Stimulated activated CD8-positive, alpha-beta memory T cell treated with anti-CD3 and anti-CD28 coated beads, Interleukin-7, amount 100 ng/mL, for 1 hour (primary cell): ENCODE data around the gene DIP2A.
"Not testable (repeated sequence)": the region's sequence is repeated elsewhere in the genome, so short reads cannot be mapped to it uniquely, and the experiment has no call there.

Experiments
- DNase-seq, 2 donors: peaks; one replicate each; pipeline ENCODE4 v3.0.0-alpha.2; 2020; ENCODE audit warnings: low read depth in 2 of 2

Gene DIP2A

DNA sequence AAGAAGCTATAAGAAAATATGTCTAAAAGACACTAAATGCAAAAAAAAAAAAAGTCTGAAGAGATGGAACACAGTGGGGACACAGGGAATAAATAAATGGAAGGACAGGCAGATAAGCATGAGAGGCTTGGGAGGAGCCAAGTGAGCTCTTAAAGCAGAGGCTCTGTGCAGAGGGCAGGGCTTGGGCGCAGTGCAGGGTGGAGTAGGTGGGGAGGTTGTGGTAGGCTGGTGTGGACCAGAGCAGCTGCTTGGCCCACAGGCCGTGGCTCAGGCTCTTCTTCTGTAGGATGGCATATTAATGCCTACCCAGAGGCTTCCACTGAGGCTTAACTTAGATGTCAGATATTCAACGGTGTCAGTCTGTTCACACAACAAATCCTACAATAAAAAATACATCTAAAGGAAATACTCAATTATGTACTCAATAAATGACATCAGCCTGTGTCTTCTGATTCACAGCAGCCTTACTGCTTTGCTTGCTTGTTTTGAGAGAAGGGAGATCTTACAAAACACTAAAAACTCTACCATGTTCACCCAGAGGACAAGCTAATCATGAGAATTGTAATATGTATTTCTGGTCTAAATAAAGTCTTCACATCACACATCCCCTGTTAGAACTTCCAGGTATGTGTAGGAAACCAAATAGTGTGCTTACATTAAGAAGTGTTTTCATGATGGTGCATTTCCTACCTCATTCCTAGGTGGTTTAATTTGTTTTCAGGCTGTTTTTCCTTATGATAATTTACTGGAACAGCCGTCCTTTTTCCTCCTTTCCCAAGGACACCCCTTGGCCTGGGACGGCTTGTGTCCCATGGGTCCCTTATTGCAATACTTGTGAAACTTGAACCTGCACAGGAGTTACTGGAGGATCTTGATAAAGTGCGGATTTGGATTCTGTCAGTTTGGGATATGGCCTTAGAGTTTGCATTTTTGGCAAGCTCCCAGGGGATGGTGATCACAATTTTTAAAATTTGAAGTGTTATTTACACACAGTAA, 24.9 kb downstream of the DIP2A start:
- DNase-seq: no peak

DNA sequence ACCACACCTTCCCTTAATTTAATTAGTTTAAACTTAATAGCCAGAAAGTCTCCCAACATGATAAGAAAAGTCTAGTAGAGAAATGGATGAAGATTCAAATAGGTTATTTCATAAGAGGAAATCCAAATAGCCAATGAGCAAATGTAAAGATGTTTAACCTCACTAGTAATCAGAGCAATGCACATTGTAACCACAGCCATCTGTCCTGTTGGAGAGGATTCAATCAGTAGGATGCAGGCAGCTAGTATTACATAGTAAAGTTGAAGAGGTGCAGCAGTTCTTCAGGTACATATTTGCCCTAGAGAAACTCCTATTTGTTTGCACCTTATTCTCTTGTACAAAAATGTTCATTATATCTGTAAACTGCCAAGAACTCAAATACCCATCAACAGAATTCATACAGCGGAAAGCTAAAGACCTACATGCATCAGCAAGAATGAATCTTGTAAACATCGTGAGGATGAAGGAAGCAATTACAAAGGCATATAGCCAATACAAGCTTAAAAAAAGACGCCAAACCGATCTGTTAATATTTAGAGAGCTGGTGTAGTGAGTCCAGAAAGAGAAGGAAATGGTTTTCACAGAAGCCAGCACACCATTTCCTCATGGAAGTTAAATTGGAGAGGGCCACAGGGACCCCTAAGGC, 27.9 kb downstream of the DIP2A start:
- DNase-seq: no peak

DNA sequence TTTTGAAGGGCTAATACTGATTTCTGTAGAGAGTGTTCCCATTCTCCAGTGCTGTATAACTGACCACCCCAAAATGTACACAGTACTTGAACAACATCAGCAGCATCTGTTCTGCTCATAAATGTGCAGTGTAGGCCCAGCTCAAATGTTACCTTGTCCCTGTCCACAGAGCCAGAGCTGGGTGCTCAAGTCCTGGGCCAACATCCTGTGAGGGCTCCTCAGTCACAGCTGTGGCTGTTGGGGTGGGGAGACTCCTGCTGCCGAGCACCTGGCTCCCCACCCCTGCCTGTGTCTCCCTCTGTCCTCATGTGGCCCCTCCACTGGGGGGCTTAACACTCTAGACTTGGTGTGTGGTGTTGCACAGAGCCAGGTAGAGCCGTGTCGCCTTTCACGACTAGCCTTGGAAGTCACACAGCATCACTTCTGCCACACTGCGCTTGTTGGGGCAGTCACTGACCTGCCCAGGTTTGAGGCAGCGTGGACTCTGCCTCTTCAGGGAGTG, 30.5 kb downstream of the DIP2A start:
- DNase-seq: no peak

DNA sequence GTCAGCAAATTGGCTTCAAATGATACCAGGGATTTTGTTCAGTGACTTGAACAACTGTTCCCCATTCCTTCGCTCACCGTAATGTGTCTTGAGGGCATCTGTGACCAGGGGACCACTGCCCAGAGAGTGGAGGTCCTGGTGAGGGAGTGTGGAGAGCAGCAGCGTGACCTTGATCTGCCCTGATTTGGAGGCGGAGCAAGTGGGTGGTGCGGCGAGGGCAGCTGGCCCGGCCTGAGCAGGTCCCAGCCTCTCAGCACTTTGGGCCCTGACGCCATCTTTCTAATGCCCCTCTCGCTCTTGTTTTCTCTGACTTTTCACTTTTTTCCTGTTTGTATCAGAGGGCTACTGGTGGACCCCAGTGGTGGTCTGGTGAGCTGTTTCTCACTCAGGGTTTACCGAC, 31.1 kb downstream of the DIP2A start:
- no peak for DNase-seq

DNA sequence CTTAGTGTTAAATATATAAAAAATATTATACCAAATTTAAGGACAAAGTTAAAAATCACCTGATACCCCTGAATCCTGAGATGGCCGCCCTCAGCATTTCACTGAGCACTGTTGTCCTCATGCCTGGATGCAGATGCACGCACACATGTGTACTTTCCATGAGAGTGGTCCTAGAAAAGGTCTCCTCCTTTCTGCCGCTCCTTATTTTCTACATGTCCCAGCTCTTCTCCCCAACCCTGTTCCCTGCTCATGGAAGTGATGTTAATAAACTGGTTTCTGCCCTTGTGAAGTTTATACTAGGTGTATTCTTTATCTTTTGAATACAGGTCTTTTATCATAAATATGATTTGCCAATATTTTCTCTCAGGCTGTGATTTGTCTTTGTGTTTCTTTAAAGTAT, 32.9 kb downstream of the DIP2A start:
- DNase-seq: no peak

DNA sequence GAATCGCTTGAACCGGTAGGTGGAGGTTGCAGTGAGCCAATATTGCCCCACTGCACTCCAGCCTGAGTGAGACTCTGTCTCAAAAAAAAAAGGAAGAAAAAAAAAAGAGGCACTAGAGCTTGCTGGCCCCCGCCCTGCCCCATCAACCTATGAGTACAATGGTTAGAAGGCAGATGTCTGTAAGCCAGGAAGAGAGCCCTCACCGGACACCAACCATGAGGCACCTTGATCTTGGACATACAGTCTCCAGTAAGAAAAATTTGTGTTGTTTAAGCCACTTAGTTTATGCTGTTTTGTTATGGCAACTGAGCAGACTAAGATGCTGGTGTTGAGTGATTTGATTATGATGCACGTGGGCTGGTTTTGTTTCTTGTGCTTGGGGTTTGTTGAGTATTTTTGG, 34.2 kb downstream of the DIP2A start:
- no peak for DNase-seq

DNA sequence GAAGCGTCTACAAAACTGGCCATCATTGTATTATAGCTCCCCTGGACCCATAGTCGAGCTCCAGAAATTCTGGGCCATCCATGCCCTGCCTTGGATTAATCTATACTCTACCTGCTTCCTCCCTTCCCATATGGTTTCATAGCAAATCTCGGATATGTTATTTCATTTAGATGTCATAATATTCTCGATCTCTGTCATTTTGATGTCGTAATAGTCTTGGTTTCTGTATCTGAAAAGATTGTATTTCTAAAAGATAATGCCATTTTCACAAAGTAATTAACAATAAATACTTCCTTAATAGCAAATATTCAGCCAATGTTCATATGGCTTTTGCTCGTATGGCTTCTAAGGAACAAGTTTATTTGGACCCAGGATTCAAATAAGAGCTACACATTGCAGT, 35.1 kb downstream of the DIP2A start:
- no peak for DNase-seq

DNA sequence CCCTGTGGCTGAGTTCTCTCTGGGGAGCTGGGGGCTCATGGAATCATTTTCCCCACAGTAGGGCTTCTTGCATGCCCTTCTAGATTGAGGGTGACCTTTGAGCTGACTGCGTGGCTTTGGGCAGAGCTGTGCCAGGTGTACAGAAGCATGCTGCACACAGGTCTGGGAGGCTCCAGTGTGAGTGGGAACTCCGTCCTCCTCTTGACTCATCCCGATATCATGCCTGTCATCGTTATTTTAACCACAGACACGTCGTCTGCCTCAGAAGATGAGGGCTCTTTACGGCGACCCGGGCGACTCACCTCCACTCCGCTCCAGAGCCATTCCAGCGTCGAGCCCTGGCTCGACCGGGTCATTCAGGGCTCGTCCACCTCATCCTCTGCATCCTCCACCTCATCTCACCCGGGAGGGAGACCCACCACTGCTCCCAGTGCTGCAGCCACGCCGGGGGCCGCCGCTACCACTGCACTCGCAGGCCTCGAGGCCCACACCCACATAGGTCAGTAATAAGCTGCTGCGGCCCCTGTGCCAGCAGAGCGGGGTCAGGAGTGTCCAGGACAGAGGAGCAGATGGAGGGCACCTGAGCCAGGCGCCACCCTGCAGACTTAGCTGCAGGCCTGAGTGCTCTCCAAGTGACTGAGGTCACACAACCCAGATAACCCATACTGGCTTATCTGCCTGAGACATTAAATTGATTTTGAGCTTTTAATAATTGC, 39.8 kb downstream of the DIP2A start:
- no peak for DNase-seq

DNA sequence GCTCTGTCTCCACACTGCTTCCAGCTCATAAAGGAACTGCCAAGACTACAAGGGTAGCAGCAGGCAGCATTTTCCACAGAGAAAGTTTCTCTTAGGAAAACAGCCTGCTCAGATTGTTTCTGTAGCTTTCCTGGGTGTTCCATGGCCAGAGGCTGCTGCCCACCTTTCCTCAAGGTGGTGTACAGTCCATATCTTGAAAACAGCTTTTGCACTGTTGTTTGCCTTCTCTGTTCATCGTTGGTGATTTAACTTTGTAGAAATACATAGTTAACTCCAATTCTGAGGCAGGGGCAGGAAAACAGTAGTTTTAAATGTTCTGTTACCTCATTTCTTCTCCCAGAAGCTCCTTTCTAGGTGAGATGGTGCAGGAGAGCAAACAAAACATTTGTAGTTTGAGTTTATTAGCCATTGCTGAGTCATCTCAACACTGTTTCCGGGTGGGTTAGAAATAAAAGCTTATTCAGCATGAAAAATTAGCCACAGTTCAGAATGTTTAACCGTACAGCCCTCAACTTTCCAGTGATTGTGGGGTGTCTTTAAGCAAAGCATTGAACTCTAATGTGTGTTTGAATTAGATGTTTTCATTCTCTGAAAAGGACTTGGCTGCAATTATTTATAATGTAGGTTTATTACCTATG, 41.7 kb downstream of the DIP2A start:
- no peak for DNase-seq

DNA sequence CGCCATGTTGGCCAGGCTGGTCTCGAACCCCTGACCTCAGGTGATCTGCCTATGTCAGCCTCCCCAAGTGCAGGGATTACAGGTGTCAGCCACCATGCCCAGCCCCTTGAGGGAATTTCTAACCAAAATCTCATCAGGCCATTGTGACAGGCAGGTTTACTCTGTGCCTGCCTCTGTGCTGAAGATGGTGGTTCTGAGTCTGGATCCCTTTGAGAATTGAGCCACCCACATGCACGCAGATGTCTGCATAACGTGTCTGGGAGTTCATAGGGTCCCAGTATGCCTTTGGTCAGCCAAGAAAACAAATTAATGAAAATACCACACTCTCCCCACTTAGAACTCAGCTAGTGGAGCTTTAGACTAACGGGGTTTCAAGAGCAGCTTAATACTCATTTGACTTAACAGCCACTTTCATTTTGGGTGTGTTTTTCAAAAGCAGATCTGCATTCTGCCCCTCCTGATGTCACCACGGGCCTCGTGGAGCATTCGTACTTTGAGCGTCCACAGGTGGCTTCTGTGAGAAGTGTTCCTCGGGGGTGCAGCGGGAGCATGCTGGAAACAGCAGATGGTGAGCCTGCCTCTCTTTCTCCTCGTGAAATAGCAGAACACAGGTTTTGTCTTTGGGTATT, 45.3 kb downstream of the DIP2A start:
- DNase-seq: no peak

DNA sequence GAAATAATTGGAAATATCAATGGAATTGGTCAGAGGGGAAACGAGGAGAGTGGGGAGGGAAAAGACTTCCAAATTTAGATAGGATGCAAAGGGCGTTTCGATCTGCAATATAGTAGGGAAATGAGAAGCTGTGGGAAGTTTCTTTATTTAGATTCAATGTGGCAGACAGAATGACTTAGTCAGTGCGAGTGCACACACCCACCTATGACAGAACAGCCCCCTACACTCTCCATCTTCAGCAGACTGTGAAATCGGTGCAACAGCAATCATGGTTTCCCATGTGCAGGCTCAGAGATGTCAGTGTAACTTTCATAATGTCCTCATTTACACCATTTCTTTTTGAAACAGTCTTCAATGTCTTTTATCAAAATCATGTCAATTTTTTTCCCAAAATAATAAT, 46.0 kb downstream of the DIP2A start:
- DNase-seq: no peak

DNA sequence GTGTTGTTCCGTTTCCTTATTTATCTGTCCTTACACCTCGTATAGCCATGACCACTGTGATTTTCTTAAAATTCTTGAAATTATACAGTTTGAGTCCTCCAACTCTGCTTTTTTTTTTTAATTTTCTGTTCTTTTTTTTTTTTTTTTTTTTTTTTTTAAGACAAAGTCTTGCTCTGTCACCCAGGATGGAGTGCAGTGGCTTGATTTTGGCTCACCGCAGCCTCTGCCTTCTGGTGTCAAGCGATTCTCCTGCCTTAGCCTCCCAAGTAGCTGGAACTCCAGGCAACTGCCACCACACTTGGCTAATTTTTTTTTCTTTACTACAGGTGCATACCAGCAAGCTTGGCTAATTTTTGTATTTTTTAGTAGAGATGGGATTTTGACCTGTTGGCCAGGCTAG, 48.9 kb downstream of the DIP2A start:
- DNase-seq: no peak

DNA sequence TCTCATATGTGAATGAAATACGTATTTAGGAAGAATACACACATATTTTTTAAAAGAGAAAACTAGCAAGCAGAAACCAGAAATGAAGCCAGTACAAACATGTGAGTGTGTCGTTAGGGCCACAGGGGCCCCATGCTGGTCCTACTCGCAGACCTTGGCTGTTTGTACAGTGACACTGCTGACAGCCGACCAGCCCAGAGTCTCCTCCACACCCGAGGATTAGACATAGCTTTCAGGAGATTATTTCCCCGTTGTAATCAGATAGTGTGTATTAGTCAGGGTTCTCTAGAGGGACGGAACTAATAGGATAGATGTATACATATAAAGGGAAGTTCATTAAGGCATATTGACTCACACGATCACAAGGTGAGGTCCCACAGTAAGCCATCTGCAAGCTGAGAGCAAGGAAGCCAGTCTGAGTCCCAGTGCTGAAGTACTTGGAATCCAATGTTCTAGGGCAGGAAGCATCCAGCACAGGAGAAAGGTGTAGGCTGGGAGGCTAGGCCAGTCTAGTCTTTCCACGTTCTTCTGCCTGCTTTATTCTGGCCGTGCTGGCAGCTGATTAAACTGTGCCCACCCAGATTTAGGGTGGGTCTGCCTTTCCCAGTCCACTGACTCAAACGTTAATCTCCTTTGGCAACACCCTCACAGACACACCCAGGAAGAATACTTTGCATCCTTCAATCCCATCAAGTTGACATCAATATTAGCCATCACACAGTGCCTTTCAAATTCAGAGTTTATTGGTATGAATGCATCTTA, 51.2 kb downstream of the DIP2A start:
- DNase-seq: no peak

DNA sequence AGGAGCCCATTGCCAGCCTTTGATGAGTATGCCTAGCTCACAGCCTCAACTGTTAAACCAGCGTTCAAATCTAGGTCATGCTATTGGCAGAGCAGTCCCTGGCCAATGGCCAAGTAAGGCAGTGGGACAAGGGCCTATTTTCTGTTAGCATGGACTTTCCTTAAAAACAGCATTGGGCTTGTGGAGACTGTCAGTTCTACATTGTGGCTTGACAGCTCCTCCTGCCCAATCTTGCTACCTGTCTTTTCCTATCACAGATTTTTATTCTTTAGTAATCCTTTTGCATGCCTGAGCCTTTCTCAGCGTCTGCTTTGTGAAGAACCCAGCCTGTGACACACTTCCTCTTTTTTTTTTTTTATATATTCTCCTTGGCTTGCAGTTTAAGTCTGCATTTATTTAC, 56.4 kb downstream of the DIP2A start:
- DNase-seq: no peak

DNA sequence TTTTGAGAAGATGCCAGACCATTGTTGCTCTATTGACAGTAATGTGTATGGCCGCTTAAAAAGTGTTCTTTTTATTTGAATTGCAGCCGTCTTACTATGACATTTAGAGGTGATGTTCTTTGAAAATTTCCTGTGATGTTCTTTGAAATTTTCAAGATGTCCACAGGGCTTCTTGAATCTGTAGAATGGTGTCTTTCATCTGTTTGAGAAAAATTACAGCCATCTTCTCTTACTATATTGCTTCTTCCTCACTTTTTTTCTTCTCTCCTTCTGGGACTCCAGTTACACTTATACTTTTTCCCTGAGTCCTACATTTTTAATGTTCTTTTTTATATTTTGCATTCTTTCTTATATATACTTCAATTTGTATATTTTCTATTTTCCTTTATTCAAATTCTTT, 57.4 kb downstream of the DIP2A start:
- DNase-seq: no peak

DNA sequence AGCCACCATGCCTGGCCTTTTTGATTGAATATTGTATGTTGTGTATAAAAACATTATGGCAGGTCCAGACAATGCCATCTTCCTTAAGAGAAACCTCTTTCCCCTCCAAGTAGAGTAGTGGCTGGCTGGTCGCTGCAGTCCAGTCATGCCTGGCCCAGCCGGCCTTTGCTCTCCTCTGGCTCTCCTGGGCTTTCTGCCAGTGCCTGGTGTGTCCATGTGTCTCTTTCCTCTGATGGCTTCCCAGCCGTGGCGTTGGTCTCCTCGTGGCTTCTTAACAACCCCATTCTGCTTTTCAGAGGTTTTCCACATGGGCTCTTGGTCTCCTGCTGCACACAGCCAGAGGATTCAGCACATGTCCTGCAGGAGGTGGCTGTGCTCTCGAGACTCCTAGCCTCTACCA, 58.7 kb downstream of the DIP2A start:
- DNase-seq: no peak

DNA sequence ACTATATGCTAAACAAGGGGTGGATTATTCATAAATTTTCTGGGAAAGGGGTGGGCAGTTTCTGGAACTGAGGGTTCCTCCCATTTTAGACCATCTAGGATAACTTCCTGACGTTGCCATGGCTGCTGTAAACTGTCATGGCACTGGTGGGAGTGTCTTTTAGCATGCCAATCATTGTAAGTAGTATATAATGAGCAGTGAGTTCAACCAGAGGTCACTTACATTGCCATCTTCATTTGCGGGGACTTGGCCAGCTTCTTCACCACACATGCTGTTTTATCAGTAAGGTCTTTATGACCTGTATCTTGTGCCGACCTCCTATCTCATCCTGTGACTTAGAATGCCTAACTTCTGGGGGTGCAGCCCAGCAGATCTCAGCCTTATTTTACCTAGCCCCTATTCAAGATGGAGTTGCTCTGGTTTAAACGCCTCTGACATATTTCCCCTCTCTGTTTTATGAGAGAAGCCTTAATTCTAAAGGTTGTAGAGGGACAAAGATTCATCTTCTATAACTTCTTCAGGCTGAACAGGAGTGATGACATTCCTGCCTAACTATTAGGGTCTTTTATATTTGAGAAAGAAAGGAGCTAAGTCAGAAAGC, 60.4 kb downstream of the DIP2A start:
- no peak for DNase-seq

DNA sequence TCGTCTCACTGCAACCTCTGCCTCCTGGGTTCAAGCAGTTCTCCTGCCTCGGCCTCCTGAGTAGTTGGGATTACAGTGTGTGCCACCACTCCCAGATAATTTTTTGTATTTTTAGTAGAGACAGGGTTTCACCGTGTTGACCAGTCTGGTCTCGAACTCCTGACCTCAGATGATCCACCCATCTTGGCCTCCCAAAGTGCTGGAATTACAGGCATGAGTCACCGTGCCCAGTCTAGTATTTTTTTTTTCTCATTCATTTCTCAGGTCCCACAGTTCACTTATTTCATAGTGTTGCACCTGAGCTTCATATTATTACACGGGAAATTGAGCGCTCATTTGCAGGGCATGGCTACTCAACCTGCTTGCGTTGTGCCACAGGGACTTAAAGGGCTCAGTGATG, 68.7 kb downstream of the DIP2A start:
- DNase-seq: not testable (repeated sequence)

DNA sequence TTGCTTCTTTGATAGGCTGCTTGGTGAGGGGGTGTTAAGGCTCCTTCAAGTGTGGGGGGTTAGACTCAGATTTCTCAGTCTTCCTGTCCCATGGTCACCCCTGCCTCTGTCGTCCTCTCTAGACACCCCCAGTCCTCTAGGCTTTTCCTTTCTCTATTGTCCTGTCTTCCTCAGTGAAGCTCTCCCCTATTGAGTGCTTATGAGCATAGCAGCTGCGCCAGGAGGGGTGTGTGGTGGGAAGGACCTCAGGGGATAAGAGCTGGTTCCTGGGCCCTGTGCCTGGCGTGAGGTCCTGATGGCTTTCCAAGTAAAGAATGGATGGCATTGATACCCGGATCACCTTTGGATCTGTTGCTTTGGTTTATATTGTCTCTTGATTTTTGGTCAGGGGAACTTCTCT, 69.1 kb downstream of the DIP2A start:
- DNase-seq: no peak

DNA sequence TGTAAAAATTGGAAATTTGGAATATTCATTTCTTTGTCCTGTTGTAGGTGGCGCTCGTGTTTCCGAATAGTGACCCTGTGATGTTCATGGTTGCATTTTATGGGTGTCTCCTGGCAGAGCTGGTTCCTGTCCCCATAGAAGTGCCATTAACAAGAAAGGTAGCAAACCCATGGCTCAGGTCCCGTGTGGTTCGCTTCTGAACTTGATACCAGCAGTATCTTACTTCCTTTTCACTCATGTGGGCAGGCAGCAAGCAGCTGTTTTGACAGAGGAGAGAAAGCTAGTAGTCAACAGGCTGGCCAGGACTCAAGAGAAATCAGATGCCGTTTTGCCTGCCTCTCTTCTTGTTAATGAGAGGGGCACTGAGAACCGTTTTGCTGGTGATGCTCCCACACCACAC, 73.4 kb downstream of the DIP2A start:
- DNase-seq: no peak
